HepG2 (cell line): ENCODE measurements around the gene PARP14. TPM values are rescaled to one million over a fixed set of nuclear protein-coding genes. Genes with fewer than 3 reads are reported as not detected.

Experiments
- MXI1 ChIP-seq: IDR thresholded peaks from 3 replicates; pipeline ENCODE4 v1.6.1; 2012; ENCODE audit warnings: low read depth, low read length, inconsistent platforms, borderline replicate concordance
- REPIN1 ChIP-seq: sonication (generic); formaldehyde crosslinking; IDR thresholded peaks from 2 replicates; pipeline ENCODE4 v1.8.0; 2022; ENCODE audit warnings: missing genetic modification reagents, low read depth, mild to moderate bottlenecking, borderline replicate concordance
- polyA plus RNA-seq, 8 experiments: library from polyadenylated mRNA; depleted of rRNA in 3 of 8; stranded (reverse) in 7 of 8; unstranded in 1 of 8; fragments of >200 nt; fragmentation: Illumina TruSeq in 4 of 8; extraction: Trizol in 4 of 8; gene quantifications; 2 replicates each; pipeline versions ENCODE4 v1.2.1 to v1.2.3, GENCODE V29; 2011 to 2016; ENCODE audit warnings: low read depth in 4 of 8, missing spikeins in 1 of 8, mixed read lengths in 1 of 8; ENCODE audit not compliant: insufficient read depth in 1 of 8
- total RNA-seq, 5 experiments: library from RNA; depleted of rRNA; stranded (reverse); fragments of >200 nt; fragmentation: Illumina TruSeq; extraction: Trizol; gene quantifications; 2 replicates each; pipeline ENCODE4 v1.2.3, GENCODE V29; 2016; ENCODE audit warnings: low read depth in 1 of 5
- TF ChIP-seq, protein P1 (sequence below): sonication (generic); formaldehyde crosslinking; IDR thresholded peaks from 2 replicates; pipeline ENCODE4 v1.4.0; 2020; ENCODE audit warnings: missing genetic modification reagents, borderline replicate concordance
- TF ChIP-seq, protein P2 (sequence below): sonication (generic); formaldehyde crosslinking; IDR thresholded peaks from 2 replicates; pipeline ENCODE4 v1.4.0; 2020; ENCODE audit warnings: missing genetic modification reagents
- TF ChIP-seq, protein P3 (sequence below): sonication (generic); formaldehyde crosslinking; IDR thresholded peaks from 2 replicates; pipeline ENCODE4 v1.4.0; 2020; ENCODE audit warnings: low read depth, mild to moderate bottlenecking, missing genetic modification reagents

Gene PARP14
- total and polyA plus RNA-seq, 2 of the 13 experiments (the other 11 are each of a cell fraction or from before 2014, with no cell fraction given) = 9.0 to 19.1 TPM

DNA sequence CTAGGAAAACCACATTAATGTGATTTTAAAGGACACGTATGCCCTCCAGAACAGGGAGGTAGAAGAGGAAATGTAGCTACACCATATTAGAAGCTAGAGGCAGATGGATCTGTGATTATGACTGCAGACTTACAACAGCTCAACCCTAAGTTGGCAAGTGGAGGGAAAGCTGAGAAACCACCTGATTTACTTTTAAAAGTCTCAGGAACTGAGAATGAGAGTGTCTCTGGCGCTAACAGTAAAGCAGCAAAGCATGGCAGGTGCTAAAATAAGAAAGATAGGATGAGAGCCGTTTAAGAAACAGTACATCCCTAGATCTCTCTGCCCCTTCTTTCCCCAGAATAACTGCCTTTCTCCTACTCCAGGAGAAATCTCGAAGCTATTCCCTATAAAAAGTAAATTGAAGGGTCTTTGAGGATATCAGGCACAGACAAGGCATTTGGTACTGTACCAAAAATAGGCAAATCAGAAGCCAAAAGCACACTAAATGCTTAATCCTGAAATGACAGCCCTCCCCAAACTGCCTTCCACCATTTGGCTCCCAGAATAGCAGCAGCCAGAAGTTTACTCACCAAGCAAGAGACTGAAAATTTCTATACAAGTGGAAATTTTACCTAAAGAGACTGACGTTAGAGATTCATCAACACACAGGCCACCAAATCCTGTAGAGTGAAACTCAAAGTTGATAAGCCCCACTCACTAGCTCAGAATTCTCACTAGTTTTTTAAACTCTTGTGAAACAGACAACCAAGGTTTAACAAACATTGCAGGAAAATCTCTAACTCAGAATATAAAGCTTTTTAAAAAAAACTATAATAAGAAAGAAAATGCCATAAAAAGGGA lies 34.3 kb upstream of the PARP14 start (continued):
- TF ChIP-seq, protein P1, sequence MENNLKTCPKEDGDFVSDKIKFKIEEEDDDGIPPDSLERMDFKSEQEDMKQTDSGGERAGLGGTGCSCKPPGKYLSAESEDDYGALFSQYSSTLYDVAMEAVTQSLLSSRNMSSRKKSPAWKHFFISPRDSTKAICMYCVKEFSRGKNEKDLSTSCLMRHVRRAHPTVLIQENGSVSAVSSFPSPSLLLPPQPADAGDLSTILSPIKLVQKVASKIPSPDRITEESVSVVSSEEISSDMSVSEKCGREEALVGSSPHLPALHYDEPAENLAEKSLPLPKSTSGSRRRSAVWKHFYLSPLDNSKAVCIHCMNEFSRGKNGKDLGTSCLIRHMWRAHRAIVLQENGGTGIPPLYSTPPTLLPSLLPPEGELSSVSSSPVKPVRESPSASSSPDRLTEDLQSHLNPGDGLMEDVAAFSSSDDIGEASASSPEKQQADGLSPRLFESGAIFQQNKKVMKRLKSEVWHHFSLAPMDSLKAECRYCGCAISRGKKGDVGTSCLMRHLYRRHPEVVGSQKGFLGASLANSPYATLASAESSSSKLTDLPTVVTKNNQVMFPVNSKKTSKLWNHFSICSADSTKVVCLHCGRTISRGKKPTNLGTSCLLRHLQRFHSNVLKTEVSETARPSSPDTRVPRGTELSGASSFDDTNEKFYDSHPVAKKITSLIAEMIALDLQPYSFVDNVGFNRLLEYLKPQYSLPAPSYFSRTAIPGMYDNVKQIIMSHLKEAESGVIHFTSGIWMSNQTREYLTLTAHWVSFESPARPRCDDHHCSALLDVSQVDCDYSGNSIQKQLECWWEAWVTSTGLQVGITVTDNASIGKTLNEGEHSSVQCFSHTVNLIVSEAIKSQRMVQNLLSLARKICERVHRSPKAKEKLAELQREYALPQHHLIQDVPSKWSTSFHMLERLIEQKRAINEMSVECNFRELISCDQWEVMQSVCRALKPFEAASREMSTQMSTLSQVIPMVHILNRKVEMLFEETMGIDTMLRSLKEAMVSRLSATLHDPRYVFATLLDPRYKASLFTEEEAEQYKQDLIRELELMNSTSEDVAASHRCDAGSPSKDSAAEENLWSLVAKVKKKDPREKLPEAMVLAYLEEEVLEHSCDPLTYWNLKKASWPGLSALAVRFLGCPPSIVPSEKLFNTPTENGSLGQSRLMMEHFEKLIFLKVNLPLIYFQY = no peak
- TF ChIP-seq, protein P2, sequence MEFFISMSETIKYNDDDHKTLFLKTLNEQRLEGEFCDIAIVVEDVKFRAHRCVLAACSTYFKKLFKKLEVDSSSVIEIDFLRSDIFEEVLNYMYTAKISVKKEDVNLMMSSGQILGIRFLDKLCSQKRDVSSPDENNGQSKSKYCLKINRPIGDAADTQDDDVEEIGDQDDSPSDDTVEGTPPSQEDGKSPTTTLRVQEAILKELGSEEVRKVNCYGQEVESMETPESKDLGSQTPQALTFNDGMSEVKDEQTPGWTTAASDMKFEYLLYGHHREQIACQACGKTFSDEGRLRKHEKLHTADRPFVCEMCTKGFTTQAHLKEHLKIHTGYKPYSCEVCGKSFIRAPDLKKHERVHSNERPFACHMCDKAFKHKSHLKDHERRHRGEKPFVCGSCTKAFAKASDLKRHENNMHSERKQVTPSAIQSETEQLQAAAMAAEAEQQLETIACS (CRISPR knock-in tag) = no peak
- TF ChIP-seq, protein P3, sequence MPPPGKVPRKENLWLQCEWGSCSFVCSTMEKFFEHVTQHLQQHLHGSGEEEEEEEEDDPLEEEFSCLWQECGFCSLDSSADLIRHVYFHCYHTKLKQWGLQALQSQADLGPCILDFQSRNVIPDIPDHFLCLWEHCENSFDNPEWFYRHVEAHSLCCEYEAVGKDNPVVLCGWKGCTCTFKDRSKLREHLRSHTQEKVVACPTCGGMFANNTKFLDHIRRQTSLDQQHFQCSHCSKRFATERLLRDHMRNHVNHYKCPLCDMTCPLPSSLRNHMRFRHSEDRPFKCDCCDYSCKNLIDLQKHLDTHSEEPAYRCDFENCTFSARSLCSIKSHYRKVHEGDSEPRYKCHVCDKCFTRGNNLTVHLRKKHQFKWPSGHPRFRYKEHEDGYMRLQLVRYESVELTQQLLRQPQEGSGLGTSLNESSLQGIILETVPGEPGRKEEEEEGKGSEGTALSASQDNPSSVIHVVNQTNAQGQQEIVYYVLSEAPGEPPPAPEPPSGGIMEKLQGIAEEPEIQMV (CRISPR knock-in tag) = no peak
- TF ChIP-seq REPIN1 (CRISPR knock-in tag) (no peak), MXI1 (no peak)
